Osteocyte (in vitro differentiated cells): ENCODE results near the gene SH3TC2. TPM values are rescaled to one million over a fixed set of nuclear protein-coding genes. Genes with fewer than 3 reads are reported as not detected.
A peak's percentile ranks its signal among the peaks of the same experiment; 100 is the strongest.

Experiments used
- DNase-seq: peaks from one replicate; pipeline ENCODE4 v3.0.0; 2021; ENCODE audit warnings: mixed read lengths; ENCODE audit not compliant: unreplicated experiment; ENCODE audit errors: extremely low spot score
- H3K27ac Mint-ChIP-seq: one replicate; pipeline ENCODE4 v1.8.0; 2021; ENCODE audit warnings: mild to moderate bottlenecking, mixed read lengths; ENCODE audit not compliant: unreplicated experiment
- H3K27me3 Mint-ChIP-seq: one replicate; pipeline ENCODE4 v1.8.0; 2021; ENCODE audit warnings: mixed read lengths; ENCODE audit not compliant: unreplicated experiment
- H3K36me3 Mint-ChIP-seq: one replicate; pipeline ENCODE4 v1.8.0; 2021; ENCODE audit warnings: mixed read lengths; ENCODE audit not compliant: unreplicated experiment
- H3K4me1 Mint-ChIP-seq: one replicate; pipeline ENCODE4 v1.8.0; 2021; ENCODE audit warnings: mixed read lengths; ENCODE audit not compliant: unreplicated experiment
- H3K4me3 Mint-ChIP-seq: one replicate; pipeline ENCODE4 v1.8.0; 2021; ENCODE audit warnings: mild to moderate bottlenecking, moderate library complexity, mixed read lengths; ENCODE audit not compliant: unreplicated experiment
- H3K9me3 Mint-ChIP-seq: one replicate; pipeline ENCODE4 v1.8.0; 2021; ENCODE audit warnings: mixed read lengths; ENCODE audit not compliant: unreplicated experiment
- total RNA-seq: library from RNA; stranded (reverse); gene quantifications from 2 replicates; pipeline ENCODE4 v1.2.1, GENCODE V29; 2021
- TF ChIP-seq, protein P1 (sequence below): fragments of 200-600 bp; sonication (generic); IDR thresholded peaks from 2 replicates; pipeline ENCODE4 v1.5.0; 2021; ENCODE audit warnings: antibody characterized with exemption, mild to moderate bottlenecking, moderate library complexity

SH3TC2 gene
- total RNA-seq, 1 donor from 2014 or later, result 0.83 TPM

DNA sequence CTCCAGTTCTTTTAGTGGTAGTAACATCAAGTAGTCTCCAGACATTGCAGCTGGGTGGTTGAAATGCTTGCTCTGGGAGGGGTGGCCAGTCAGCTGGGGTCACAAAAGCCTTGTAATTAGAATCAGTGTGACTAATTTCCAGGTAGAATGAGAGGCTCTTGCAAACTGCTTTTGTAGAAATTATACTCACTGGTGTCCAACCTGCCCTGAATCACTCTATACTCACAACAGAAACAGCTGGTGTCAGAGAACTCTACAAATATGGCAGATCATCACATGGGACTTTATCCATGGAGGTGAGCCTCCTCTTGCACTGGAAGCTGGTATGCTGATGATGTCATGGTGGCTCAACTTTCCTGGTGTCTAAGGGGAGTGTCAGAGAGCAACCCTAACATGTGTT, 71.3 kb downstream of the SH3TC2 start:
- Mint-ChIP-seq H3K36me3 (no peaks in the 10 kb centered on the region), H3K27me3 (no peaks in the 10 kb centered on the region), H3K4me3 (no peak overlapping the region), H3K27ac (no peak overlapping the region), H3K9me3 (no peaks in the 10 kb centered on the region), H3K4me1 (peaks cover 19% of the 10 kb centered on the region)
- DNase-seq, result no peak
- TF ChIP-seq, protein P1, sequence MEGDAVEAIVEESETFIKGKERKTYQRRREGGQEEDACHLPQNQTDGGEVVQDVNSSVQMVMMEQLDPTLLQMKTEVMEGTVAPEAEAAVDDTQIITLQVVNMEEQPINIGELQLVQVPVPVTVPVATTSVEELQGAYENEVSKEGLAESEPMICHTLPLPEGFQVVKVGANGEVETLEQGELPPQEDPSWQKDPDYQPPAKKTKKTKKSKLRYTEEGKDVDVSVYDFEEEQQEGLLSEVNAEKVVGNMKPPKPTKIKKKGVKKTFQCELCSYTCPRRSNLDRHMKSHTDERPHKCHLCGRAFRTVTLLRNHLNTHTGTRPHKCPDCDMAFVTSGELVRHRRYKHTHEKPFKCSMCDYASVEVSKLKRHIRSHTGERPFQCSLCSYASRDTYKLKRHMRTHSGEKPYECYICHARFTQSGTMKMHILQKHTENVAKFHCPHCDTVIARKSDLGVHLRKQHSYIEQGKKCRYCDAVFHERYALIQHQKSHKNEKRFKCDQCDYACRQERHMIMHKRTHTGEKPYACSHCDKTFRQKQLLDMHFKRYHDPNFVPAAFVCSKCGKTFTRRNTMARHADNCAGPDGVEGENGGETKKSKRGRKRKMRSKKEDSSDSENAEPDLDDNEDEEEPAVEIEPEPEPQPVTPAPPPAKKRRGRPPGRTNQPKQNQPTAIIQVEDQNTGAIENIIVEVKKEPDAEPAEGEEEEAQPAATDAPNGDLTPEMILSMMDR, result no peak

DNA sequence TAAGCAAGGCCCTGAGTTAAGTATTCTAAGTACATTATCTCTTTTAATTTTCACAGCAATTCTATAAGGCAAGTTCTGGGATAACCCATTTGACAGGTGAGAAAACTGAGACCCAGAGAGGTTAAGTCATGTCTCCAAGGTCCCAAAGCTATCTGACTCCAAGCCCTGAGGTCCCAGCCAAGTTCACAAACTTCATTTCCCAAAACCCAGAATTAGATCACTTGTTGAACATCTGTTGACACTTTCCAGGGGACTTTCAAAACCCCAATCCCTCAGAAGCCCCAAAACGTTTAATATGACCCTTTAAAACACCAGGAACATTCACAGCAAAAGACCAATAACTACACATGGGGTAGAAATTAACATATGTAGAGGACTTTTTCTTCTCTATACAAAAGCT, 72.0 kb downstream of the SH3TC2 start:
- Mint-ChIP-seq H3K4me3 (no peak overlapping the region), H3K36me3 (no peaks in the 10 kb centered on the region), H3K9me3 (no peaks in the 10 kb centered on the region), H3K27ac (no peak overlapping the region), H3K4me1 (peaks cover 15% of the 10 kb centered on the region), H3K27me3 (no peaks in the 10 kb centered on the region)
- no peak for DNase-seq
- TF ChIP-seq, protein P1, result no peak

DNA sequence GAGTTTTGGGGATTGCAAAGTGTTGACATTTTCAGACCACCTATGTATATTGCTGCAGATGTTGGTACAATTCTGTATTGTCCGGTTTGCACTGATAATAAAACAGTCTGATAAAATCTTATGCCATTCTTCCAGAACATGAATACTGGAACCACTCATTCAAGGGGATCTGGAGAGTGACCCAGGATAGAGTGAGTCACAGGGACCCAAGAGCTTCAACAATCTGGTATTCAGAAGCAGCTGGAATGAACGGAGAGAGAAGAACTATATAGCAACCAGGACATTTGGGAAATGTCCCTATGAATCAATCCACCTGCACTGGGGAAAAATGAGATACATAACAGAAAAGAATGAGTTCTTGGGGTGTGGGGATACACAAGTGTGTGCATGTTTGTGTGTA, 73.3 kb downstream of the SH3TC2 start:
- Mint-ChIP-seq H3K9me3 (no peaks in the 10 kb centered on the region), H3K4me1 (peaks cover 12% of the 10 kb centered on the region), H3K4me3 (no peak overlapping the region), H3K36me3 (no peaks in the 10 kb centered on the region), H3K27ac (no peak overlapping the region), H3K27me3 (no peaks in the 10 kb centered on the region)
- DNase-seq, result no peak
- TF ChIP-seq, protein P1, result no peak

DNA sequence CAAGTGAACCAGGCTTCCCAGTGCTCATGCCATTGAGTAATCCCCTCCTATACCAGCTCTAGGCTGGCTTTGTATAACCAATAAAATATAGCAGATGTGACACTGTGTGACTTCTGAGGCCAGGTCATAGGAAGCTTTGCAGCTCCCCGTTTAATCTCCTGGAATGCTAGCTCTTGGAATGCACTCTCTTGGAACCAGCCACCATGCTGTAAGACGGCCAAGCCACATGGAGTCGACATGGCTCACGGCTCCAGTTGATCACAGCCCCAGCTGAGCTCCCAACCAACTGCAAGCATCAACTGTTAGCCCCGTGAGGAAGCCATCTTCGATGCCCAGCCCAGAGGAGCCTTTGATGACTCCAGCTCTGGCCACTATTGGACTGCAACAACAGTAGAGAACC, 74.5 kb downstream of the SH3TC2 start:
- Mint-ChIP-seq H3K4me3 (no peak overlapping the region), H3K27ac (no peak overlapping the region), H3K27me3 (no peaks in the 10 kb centered on the region), H3K36me3 (peaks cover 2% of the 10 kb centered on the region), H3K9me3 (peaks cover 6% of the 10 kb centered on the region), H3K4me1 (peaks cover 14% of the 10 kb centered on the region)
- TF ChIP-seq, protein P1, result no peak
- no peak for DNase-seq

DNA sequence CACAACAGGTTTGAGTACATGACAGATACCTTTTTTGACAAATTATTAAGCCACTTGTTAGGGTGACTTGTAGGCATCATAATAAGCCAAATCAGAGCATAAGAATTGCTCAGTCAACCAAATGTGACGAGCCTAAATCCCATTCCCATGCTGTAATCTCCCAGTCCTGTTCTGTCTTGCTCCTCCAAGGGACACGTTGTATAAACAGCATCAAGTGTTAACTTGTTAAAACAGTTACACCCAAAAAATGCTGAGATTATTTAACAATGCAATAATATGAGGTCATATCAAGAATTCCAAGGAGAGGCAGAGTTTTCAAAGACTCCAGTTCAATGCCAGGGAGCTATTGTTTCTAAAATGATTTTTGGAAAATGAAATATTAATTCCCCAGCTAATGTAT, 76.2 kb downstream of the SH3TC2 start:
- Mint-ChIP-seq H3K4me1 (peaks cover 18% of the 10 kb centered on the region), H3K4me3 (no peak overlapping the region)
- no peak for DNase-seq

More for the DNA sequence above, 76.2 kb downstream of the SH3TC2 start:
- H3K27me3 Mint-ChIP-seq, result no peaks in the 10 kb centered on the region
- H3K9me3 Mint-ChIP-seq, result peaks cover 6% of the 10 kb centered on the region
- TF ChIP-seq, protein P1, result no peak
- peak overlapping the region; percentile 5 for H3K27ac Mint-ChIP-seq
- H3K36me3 Mint-ChIP-seq, result peaks cover 2% of the 10 kb centered on the region
